ENCODE measurements around the gene SEC61G. TPM values are rescaled to one million over a fixed set of nuclear protein-coding genes. Genes with fewer than 3 reads are reported as not detected.

SEC61G gene
- total RNA-seq, 2 experiments from 2014 or later: 43.9 to 51.3 TPM

DNA sequence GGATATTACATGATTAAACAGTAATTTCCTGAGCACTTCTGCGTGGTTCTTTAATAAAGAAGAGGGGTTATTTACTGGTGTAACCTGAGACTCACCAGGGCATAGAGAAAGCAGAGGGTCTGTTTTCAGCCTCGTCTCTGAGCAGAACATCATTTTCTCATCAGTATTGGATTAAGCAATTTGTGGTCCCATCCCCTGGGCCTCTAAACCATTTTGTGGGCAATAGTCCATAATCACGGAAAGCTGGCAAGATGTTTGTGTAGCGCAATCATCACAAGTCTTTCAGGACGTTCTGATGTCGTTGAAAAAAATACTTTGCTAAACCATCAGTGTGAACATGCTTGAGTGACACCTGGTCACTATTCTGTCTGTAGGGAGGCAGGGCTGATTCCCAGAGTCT, 37.1 kb upstream of the SEC61G start:
- Mint-ChIP-seq H3K4me3 (no peak overlapping the region), H3K27ac (no peak overlapping the region), H3K36me3 (ENCODE audit: low read depth) (no peaks in the 10 kb centered on the region), H3K9me3 (no peaks in the 10 kb centered on the region), H3K4me1 (ENCODE audit: low read depth) (no peaks in the 10 kb centered on the region), H3K27me3 (peaks cover 8% of the 10 kb centered on the region)
- Histone ChIP-seq H3K4me1 (ENCODE audit: insufficient read depth, low read length) (no peaks in the 10 kb centered on the region), H3K9me3 (ENCODE audit: control insufficient read depth in 1 of 2, insufficient read depth in 1 of 2, low read length in 2 of 2) (peaks cover 0 to 7% of the 10 kb centered on the region in 2 experiments), H3K36me3 (ENCODE audit: insufficient read depth, low read length) (no peaks in the 10 kb centered on the region), H3K27ac (ENCODE audit: low read depth in 1 of 2, low read length in 2 of 2) (no peak overlapping the region), H3K4me3 (ENCODE audit: low read length) (no peak overlapping the region), H3K27me3 (ENCODE audit: control insufficient read depth in 1 of 2, insufficient read depth in 2 of 2, low read length in 2 of 2) (peaks cover 0 to 6% of the 10 kb centered on the region in 2 experiments)
- ATAC-seq (ENCODE audit: poor library complexity) (no peak), DNase-seq (no peak)
- intact Hi-C loops (cut with DNase I, micrococcal nuclease): no loop called here
- TF ChIP-seq, protein P1, sequence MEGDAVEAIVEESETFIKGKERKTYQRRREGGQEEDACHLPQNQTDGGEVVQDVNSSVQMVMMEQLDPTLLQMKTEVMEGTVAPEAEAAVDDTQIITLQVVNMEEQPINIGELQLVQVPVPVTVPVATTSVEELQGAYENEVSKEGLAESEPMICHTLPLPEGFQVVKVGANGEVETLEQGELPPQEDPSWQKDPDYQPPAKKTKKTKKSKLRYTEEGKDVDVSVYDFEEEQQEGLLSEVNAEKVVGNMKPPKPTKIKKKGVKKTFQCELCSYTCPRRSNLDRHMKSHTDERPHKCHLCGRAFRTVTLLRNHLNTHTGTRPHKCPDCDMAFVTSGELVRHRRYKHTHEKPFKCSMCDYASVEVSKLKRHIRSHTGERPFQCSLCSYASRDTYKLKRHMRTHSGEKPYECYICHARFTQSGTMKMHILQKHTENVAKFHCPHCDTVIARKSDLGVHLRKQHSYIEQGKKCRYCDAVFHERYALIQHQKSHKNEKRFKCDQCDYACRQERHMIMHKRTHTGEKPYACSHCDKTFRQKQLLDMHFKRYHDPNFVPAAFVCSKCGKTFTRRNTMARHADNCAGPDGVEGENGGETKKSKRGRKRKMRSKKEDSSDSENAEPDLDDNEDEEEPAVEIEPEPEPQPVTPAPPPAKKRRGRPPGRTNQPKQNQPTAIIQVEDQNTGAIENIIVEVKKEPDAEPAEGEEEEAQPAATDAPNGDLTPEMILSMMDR (IDR thresholded peaks at IDR 0.05): no peak
- ChIA-PET POLR2A (interaction anchor here (1.2 kb wide), 1 partner anchor 10 kb away, joined by 3 read pairs; no protein-coding TSS in a partner anchor), CTCF (no interaction called here)

DNA sequence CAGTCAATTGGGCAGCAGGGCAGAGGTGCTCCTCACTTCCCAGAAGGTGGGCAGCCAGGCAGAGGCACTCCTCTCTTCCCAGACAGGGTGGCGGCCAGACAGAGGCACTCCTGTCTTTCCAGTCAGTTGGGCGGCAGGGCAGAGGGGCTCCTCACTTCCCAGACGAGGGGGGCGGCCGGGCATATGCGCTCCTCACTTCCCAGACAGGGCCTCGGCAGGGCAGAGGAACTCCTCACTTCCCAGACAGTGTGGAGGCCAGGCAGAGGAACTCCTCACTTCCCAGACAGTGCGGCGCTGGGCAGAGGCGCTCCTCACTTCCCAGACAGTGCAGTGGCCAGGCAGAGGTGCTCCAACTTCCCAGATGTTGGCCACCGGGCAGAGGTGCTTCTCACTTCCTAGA, 33.4 kb upstream of the SEC61G start:
- CTCF ChIA-PET: no interaction called here
- ATAC-seq (ENCODE audit: poor library complexity) (no peak), DNase-seq (no peak)
- no peak overlapping the region for H3K27ac ChIP-seq (ENCODE audit: low read depth in 1 of 2, low read length in 2 of 2)
- peaks cover 5% of the 10 kb centered on the region for H3K4me1 Mint-ChIP-seq (ENCODE audit: low read depth)
- no peak overlapping the region for H3K4me3 ChIP-seq (ENCODE audit: low read length)
- TF ChIP-seq, protein P1 (IDR thresholded peaks at IDR 0.05): no peak
- H3K36me3 ChIP-seq (ENCODE audit: insufficient read depth, low read length): no peaks in the 10 kb centered on the region
- no peaks in the 10 kb centered on the region for H3K4me1 ChIP-seq (ENCODE audit: insufficient read depth, low read length)
- intact Hi-C loops (cut with DNase I, micrococcal nuclease): no loop called here
- no peaks in the 10 kb centered on the region for H3K36me3 Mint-ChIP-seq (ENCODE audit: low read depth)
- H3K27ac Mint-ChIP-seq: no peak overlapping the region
- H3K27me3 ChIP-seq (ENCODE audit: control insufficient read depth in 1 of 2, insufficient read depth in 2 of 2, low read length in 2 of 2): peaks cover 8 to 14% of the 10 kb centered on the region in 2 experiments
- POLR2A ChIA-PET: no interaction called here
- no peaks in the 10 kb centered on the region for H3K9me3 Mint-ChIP-seq
- peaks cover 36% of the 10 kb centered on the region for H3K27me3 Mint-ChIP-seq
- peaks cover 0 to 7% of the 10 kb centered on the region in 2 experiments for H3K9me3 ChIP-seq (ENCODE audit: control insufficient read depth in 1 of 2, insufficient read depth in 1 of 2, low read length in 2 of 2)
- H3K4me3 Mint-ChIP-seq: no peak overlapping the region

DNA sequence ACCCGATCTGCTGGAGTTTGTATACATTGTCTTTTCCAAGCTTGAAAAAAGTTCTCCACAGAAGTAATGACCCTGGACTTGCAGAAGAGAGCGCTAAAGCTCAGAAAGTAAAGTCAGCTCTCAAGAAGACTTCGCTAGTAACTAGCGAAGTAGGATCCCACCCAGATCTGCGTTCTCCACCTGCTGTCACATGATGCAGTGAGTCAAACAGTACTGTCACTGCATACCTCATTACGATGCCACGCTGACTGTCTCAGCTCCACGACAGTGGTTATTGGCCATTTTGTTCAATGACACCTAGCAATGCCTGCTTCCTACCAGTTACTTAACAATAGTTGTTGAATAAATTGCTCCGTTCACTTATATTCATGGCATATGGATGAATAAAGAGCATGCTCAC, 29.7 kb upstream of the SEC61G start:
- peaks cover 5% of the 10 kb centered on the region for H3K4me1 Mint-ChIP-seq (ENCODE audit: low read depth)
- Histone ChIP-seq H3K4me1 (ENCODE audit: insufficient read depth, low read length) (no peaks in the 10 kb centered on the region), H3K36me3 (ENCODE audit: insufficient read depth, low read length) (no peaks in the 10 kb centered on the region), H3K9me3 (ENCODE audit: control insufficient read depth in 1 of 2, insufficient read depth in 1 of 2, low read length in 2 of 2) (peaks cover 0 to 7% of the 10 kb centered on the region in 2 experiments), H3K4me3 (ENCODE audit: low read length) (no peak overlapping the region), H3K27ac (ENCODE audit: low read depth in 1 of 2, low read length in 2 of 2) (no peak overlapping the region), H3K27me3 (ENCODE audit: control insufficient read depth in 1 of 2, insufficient read depth in 2 of 2, low read length in 2 of 2) (peaks cover 8 to 14% of the 10 kb centered on the region in 2 experiments)
- ATAC-seq (ENCODE audit: poor library complexity) (peak; percentile 60), DNase-seq (peak in 3 of 14 experiments; percentile 1 to 38 (median 31))
- no peaks in the 10 kb centered on the region for H3K36me3 Mint-ChIP-seq (ENCODE audit: low read depth)
- H3K9me3 Mint-ChIP-seq: no peaks in the 10 kb centered on the region
- H3K27me3 Mint-ChIP-seq: peaks cover 43% of the 10 kb centered on the region
- H3K27ac Mint-ChIP-seq: no peak overlapping the region
- CTCF ChIA-PET: interaction anchor here (0.8 kb wide), 1 partner anchor 107 kb away, joined by 3 read pairs; no protein-coding TSS in a partner anchor
- H3K4me3 Mint-ChIP-seq: no peak overlapping the region
- intact Hi-C loops (cut with DNase I, micrococcal nuclease): no loop called here
- POLR2A ChIA-PET: no interaction called here
- TF ChIP-seq, protein P1 (IDR thresholded peaks at IDR 0.05): no peak
